PC-3 (cell line): ENCODE data around the gene TNRC6B. TPM values are rescaled to one million over a fixed set of nuclear protein-coding genes. Genes with fewer than 3 reads are reported as not detected.

ENCODE experiments used
- ATAC-seq: fragments of 200-7000 bp; cut with Tn5 transposase; 2 replicates; pipeline ENCODE4 v1.9.1; 2020; ENCODE audit warnings: mild to moderate bottlenecking, moderate library complexity
- BruUV-seq: library from RNA; stranded (reverse); fragments of 400-500 nt; replicated peaks from 2 replicates; lab custom pipeline; 2021; lab: Mats Ljungman, UMichigan
- CTCF ChIA-PET: fragments of 300-600 bp; sonication (Branson Sonifier 250); formaldehyde crosslinking; loops from one replicate; lab custom pipeline; 2022; ENCODE audit warnings: antibody characterized with exemption; lab: Charles Lee
- POLR2A ChIA-PET: fragments of 300-600 bp; sonication (Branson Sonifier 250); formaldehyde crosslinking; loops from one replicate; lab custom pipeline; 2022; ENCODE audit warnings: antibody characterized with exemption; ENCODE audit not compliant: unreplicated experiment; lab: Charles Lee
- DNase-seq: peaks from one replicate; pipeline ENCODE4 v3.0.0-alpha.2; 2015
- H2AFZ ChIP-seq: fragments of 300-600 bp; sonication (generic); 2 replicates; pipeline ENCODE4 v1.6.0; 2016; ENCODE audit warnings: antibody characterized with exemption, low read length
- H3F3A ChIP-seq: fragments of 300-600 bp; sonication (generic); one replicate; pipeline ENCODE4 v1.6.0; 2017; ENCODE audit warnings: antibody characterized with exemption, low read length, control low read depth, mild to moderate bottlenecking; ENCODE audit not compliant: unreplicated experiment
- H3K27ac ChIP-seq: fragments of 300-600 bp; sonication (generic); 2 replicates; pipeline ENCODE4 v1.5.1; 2016; ENCODE audit warnings: mild to moderate bottlenecking, low read length
- H3K27me3 ChIP-seq: fragments of 300-600 bp; sonication (generic); 2 replicates; pipeline ENCODE4 v1.6.1; 2016; ENCODE audit warnings: low read length, mixed read lengths
- H3K36me3 ChIP-seq: fragments of 300-600 bp; sonication (generic); 2 replicates; pipeline ENCODE4 v1.6.1; 2016; ENCODE audit warnings: low read depth, mixed run types, low read length, mixed read lengths
- H3K4me1 ChIP-seq: fragments of 300-600 bp; sonication (generic); 2 replicates; pipeline ENCODE4 v1.5.1; 2016; ENCODE audit warnings: low read length; ENCODE audit not compliant: insufficient read depth
- H3K4me2 ChIP-seq: fragments of 300-600 bp; sonication (generic); 2 replicates; pipeline ENCODE4 v1.6.0; 2016; ENCODE audit warnings: low read length
- H3K4me3 ChIP-seq: fragments of 300-600 bp; sonication (generic); 2 replicates; pipeline ENCODE4 v1.5.1; 2016; ENCODE audit warnings: mild to moderate bottlenecking, low read length, mixed read lengths
- H3K79me2 ChIP-seq: fragments of 300-600 bp; sonication (generic); 2 replicates; pipeline ENCODE4 v1.6.1; 2017; ENCODE audit warnings: low read length, mixed read lengths
- H3K9ac ChIP-seq: fragments of 300-600 bp; sonication (generic); 2 replicates; pipeline ENCODE4 v1.6.0; 2016; ENCODE audit warnings: mild to moderate bottlenecking, low read length
- H3K9me2 ChIP-seq: fragments of 300-600 bp; sonication (generic); replicated peaks from 2 replicates; pipeline ENCODE4 v1.6.1; 2016; ENCODE audit warnings: mixed run types, low read length, mixed read lengths
- H3K9me3 ChIP-seq: fragments of 300-600 bp; sonication (generic); 2 replicates; pipeline ENCODE4 v1.6.1; 2016; ENCODE audit warnings: low read length, mixed read lengths
- H4K20me1 ChIP-seq: fragments of 300-600 bp; sonication (generic); 2 replicates; pipeline ENCODE4 v1.6.1; 2016; ENCODE audit warnings: low read length, mixed read lengths
- EZH2 ChIP-seq: fragments of 300-600 bp; sonication (generic); IDR thresholded peaks from one replicate; pipeline ENCODE4 v1.6.1; 2017; ENCODE audit warnings: antibody characterized with exemption, mild to moderate bottlenecking, low read length; ENCODE audit not compliant: unreplicated experiment
- EZH2phosphoT487 ChIP-seq: fragments of 300-600 bp; sonication (generic); IDR thresholded peaks from 2 replicates; pipeline ENCODE4 v1.6.1; 2018; ENCODE audit warnings: mild to moderate bottlenecking, antibody characterized with exemption, low read length, borderline replicate concordance
- intact Hi-C: fragments of 100-400 bp; cut with micrococcal nuclease; formaldehyde crosslinking; loops from 2 replicates; pipeline ENCODE4 v1.9.0; 2023
- total RNA-seq: library from RNA; depleted of rRNA; stranded (reverse); fragments of >200 nt; gene quantifications from 2 replicates; pipeline ENCODE4 v1.2.3, GENCODE V29; 2014
- TF ChIP-seq, protein P1 (sequence below): fragments of 300-600 bp; sonication (generic); conservative IDR thresholded peaks from 2 replicates; pipeline ENCODE4 v1.5.1; 2017; ENCODE audit warnings: antibody characterized with exemption, low read depth, mild to moderate bottlenecking, low read length

Gene TNRC6B
- total RNA-seq, 1 experiment from 2014 or later = 21.3 TPM

DNA sequence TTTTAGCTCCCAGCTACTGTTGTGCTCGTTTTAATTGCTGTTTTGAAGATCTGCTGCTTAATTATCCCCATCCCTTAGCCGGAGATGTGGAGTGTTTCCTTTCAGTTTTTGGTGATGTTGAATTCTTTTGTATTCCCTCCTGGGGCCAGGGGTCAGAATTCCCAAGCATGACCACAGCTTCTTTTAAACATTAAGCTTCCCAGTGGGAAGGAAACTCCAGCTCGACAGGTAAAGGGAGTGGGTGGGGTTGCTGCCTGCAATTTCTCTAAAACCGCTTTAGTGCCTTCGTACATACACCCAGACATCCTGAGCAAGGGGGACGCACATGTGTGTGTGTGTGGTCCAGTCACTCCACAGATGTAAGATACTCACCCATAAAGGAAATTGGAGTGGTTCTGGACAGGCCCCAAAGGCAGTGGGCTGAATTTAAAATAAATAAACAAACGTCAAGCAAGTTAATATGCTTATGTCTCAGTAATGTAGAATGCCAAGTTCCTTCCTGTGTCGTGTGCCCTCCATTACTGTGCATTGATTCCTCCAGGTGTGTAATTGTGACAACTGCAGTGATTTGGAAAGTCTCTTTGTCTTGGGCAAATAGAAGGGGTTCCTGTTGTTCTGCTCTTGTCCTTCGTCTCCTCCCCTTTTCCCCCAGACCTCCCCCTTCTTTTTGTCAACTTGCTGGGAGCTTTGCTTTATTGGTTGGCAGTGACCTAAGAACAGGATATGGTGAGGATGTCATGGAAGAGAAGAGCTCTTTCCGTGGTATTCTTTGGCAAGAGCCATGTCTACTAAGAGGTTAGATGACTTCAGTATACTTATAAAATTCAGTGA is 149.4 kb downstream of the TNRC6B start:
- Histone ChIP-seq H3K36me3 (no peaks in the 10 kb centered on the region; the same call in 1 of the 2 replicates), H3K27ac (peak overlapping the region; percentile 12; the same call in 1 of the 2 replicates), H2AFZ (no peak overlapping the region), H3K9ac (no peak overlapping the region), H3F3A (no peaks in the 10 kb centered on the region), H3K9me3 (no peaks in the 10 kb centered on the region), H4K20me1 (no peaks in the 10 kb centered on the region), H3K9me2 (no peaks in the 10 kb centered on the region), H3K79me2 (no peaks in the 10 kb centered on the region), H3K4me3 (no peak overlapping the region), H3K4me1 (no peaks in the 10 kb centered on the region; the same call in 1 of the 2 replicates), H3K4me2 (no peak overlapping the region), H3K27me3 (no peaks in the 10 kb centered on the region)
- CTCF ChIA-PET = no interaction called here
- no TSS peak for BruUV-seq
- TF ChIP-seq EZH2 = no peak
- TF ChIP-seq, protein P1, sequence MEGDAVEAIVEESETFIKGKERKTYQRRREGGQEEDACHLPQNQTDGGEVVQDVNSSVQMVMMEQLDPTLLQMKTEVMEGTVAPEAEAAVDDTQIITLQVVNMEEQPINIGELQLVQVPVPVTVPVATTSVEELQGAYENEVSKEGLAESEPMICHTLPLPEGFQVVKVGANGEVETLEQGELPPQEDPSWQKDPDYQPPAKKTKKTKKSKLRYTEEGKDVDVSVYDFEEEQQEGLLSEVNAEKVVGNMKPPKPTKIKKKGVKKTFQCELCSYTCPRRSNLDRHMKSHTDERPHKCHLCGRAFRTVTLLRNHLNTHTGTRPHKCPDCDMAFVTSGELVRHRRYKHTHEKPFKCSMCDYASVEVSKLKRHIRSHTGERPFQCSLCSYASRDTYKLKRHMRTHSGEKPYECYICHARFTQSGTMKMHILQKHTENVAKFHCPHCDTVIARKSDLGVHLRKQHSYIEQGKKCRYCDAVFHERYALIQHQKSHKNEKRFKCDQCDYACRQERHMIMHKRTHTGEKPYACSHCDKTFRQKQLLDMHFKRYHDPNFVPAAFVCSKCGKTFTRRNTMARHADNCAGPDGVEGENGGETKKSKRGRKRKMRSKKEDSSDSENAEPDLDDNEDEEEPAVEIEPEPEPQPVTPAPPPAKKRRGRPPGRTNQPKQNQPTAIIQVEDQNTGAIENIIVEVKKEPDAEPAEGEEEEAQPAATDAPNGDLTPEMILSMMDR = no peak
- TF ChIP-seq EZH2phosphoT487 = no peak
- POLR2A ChIA-PET = no interaction called here
- intact Hi-C loops = no loop called here
- ATAC-seq (peak; percentile 64), DNase-seq (peak; percentile 18)

- BruUV-seq = no TSS peak
- H3K79me2 ChIP-seq = no peaks in the 10 kb centered on the region
- no peak overlapping the region for H3K27ac ChIP-seq
- H3F3A ChIP-seq = no peaks in the 10 kb centered on the region
- ChIA-PET POLR2A (no interaction called here), CTCF (no interaction called here)
- no peak overlapping the region for H3K4me2 ChIP-seq
- H3K9ac ChIP-seq = no peak overlapping the region
- no peaks in the 10 kb centered on the region for H4K20me1 ChIP-seq
- TF ChIP-seq, protein P1 = no peak
- no peak for TF ChIP-seq EZH2
- no peak overlapping the region for H2AFZ ChIP-seq
- no peaks in the 10 kb centered on the region for H3K27me3 ChIP-seq
- H3K4me1 ChIP-seq = no peaks in the 10 kb centered on the region; the same call in 1 of the 2 replicates
- H3K36me3 ChIP-seq = no peaks in the 10 kb centered on the region
- ATAC-seq = no peak
- no peaks in the 10 kb centered on the region for H3K9me3 ChIP-seq
- H3K4me3 ChIP-seq = no peak overlapping the region
- intact Hi-C loops = no loop called here
- no peaks in the 10 kb centered on the region for H3K9me2 ChIP-seq
- no peak for DNase-seq
Observed at GRCh38 chr22:40328546-40329456, 151.1 kb downstream of the TNRC6B start.
